DMS 273 (cell line): Measurements from ENCODE around the gene REV1.
"Not testable (repeated sequence)": the region's sequence is repeated elsewhere in the genome, so short reads cannot be mapped to it uniquely, and the experiment has no call there.

Experiments used
- DNase-seq: peaks from one replicate; lab custom pipeline; 2025; ENCODE audit not compliant: unreplicated experiment; lab: John Stamatoyannopoulos, UW

The REV1 gene

DNA sequence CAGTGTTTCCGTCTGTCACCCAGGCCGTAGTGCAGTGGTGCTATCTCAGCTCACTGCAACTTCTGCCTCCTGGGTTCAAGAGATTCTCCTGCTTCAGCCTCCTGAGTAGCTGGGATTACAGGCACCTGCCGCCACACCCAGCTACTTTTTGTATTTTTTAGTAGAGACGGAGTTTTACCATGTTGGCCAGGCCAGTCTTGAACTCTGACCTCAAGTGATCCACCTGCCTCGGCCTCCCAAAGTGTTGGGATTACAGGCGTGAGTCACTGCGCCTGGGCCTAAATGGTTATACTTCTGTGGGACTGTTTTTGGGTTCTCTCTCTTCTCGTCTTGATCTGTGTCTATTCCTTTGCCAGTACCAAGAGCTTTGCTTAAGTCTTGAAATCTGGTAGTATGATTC is 135.0 kb downstream of the REV1 start:
- not testable (repeated sequence) for DNase-seq

DNA sequence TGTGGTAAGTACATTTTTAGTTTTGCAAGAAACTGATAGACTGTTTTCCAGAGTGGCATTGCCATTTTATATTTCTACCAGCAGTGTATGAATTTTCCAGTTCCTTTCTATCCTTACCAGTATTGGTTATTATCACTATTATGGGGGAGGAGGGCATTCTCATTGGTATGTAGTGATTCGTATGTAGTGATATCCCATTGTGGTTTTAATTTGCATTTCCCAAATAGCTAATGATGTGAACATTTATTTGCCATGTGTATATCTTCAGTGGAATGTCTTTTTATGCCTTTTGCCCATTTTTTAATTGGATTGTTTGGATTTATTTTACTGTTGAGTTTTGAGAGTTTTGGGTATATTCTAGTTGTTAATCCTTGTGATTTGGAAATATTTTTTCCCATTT is 135.7 kb downstream of the REV1 start:
- DNase-seq, result no peak
